ENCODE results near the gene CALB2.

GRCh38 chr16:71356051-71356740 lies 2.3 kb upstream of the CALB2 start:
- TF ChIP-seq STAT6 (CRISPR knock-in tag; conservative IDR thresholded peaks at IDR 0.05; ENCODE audit: low read depth) (no peak), AFF4 (CRISPR knock-in tag; IDR thresholded peaks at IDR 0.05; ENCODE audit: borderline replicate concordance) (no peak), PREB (CRISPR knock-in tag; IDR thresholded peaks at IDR 0.05; ENCODE audit: borderline replicate concordance) (no peak), NR2C2 (CRISPR knock-in tag; IDR thresholded peaks at IDR 0.05) (no peak), CTCF (IDR thresholded peaks at IDR 0.05) (no peak), E2F4 (CRISPR knock-in tag; IDR thresholded peaks at IDR 0.05; ENCODE audit: borderline replicate concordance, low read depth) (no peak), ZNF425 (CRISPR knock-in tag; conservative IDR thresholded peaks at IDR 0.05) (no peak), RELA (CRISPR knock-in tag; IDR thresholded peaks at IDR 0.05; ENCODE audit: borderline replicate concordance) (no peak)

Measured in WTC11 (cell line).